ENCODE results near the gene EHHADH. TPM values are rescaled to one million over a fixed set of nuclear protein-coding genes. Genes with fewer than 3 reads are reported as not detected.
"Not testable (repeated sequence)": the region's sequence is repeated elsewhere in the genome, so short reads cannot be mapped to it uniquely, and the experiment has no call there.

EHHADH gene
- total and polyA plus RNA-seq, 8 donors: 2.6 to 10.4 (median 6.8) TPM

DNA sequence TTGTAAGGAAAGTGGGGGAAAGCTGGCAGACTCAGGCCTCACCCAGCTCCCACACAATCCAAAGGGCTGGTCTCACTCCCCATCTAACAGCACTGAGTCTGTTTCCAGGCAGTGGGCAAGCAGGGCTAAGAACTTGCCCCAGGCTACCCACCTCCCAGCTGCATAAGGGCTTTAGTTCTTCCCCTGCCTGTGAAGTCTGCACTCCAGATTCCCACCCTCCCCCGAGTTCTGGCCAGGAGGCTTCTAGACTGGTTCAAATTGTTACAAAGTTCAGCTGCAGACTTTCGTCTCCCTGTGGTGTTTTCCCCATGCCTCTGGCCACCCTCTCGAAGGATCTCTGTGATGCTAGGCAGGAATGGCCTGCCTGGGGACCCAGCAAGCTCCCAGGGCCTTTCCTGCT, 11.2 kb downstream of the EHHADH start:
- TF ChIP-seq CTCF (IDR thresholded peaks at IDR 0.05): no peak
- DNase-seq (no peak), ATAC-seq (no peak), FAIRE-seq (no peak)
- H3K36me3 ChIP-seq: no peaks in the 10 kb centered on the region
- intact Hi-C loops (cut with DNase I): no loop called here
- no peak overlapping the region for H3K4me3 ChIP-seq
- 93 to 98% methylated on average over 3 of the region's 3 CpGs for WGBS, 2 donors
- no peak overlapping the region for H3K27ac ChIP-seq
- H3K9me3 ChIP-seq: no peaks in the 10 kb centered on the region
- no peaks in the 10 kb centered on the region for H3K4me1 ChIP-seq
- no peaks in the 10 kb centered on the region for H3K27me3 ChIP-seq

DNA sequence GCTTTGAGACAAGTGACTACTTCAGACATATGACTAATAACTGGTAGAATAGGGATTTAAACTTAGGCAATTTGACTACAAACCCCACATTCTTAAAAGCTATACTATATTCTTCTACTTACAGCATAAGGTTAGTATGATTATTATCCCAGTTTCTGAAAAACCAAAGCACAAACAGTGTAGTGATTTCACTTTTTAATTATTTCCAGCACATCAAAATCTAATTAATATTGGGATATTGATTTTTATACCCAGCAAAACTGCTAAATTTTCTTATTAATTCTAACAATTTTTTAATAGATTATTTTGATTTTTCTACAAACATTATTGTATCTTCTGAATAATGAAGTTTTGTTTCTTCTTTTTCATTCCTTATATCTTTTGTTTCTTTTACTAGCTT, 16.9 kb downstream of the EHHADH start:
- Histone ChIP-seq H3K4me1 (no peaks in the 10 kb centered on the region), H3K4me3 (no peak overlapping the region), H3K27ac (no peak overlapping the region), H3K27me3 (no peaks in the 10 kb centered on the region), H3K36me3 (no peaks in the 10 kb centered on the region), H3K9me3 (no peaks in the 10 kb centered on the region)
- no peak for FAIRE-seq
- DNase-seq: no peak
- TF ChIP-seq CTCF (IDR thresholded peaks at IDR 0.05): no peak
- no peak for ATAC-seq
- intact Hi-C loops (cut with DNase I): no loop called here

DNA sequence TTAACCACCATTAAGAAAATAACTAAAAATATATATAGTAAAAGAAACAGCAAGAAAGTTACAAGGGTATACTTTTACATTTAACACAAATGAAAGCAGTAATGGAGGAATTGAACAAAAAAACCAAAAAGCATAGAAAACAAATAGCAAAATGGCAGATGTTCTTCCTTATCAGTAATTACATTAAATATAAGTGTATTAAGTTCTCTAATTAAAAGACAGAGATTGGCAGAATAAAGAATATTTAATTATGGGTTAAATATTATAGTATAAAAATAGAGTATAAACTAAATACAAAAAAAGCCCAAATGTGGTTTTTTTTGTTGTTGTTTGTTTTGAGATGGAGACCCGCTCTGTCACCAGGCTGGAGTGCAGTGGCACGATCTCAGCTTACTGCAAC, 20.5 kb downstream of the EHHADH start:
- no peak for DNase-seq

DNA sequence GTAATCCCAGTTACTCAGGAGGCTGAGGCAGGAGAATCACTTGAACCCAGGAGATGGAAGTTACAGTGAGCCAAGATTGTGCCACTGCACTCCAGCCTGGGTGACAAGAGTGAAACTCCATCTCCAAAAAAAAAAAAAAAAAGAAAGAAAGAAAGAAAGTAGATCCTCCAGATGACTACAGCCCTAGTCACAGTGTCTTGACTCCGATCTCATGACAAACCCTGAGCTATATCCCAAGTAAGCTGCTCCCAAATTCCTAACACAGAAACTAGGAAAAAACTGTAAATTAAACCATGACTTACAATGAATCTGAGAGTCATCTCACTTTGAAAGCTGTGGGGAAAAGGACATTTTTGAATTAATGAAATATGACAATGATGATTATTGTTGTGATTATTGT, 27.3 kb downstream of the EHHADH start:
- DNase-seq; H3K27me3 ChIP-seq; intact Hi-C loops (cut with DNase I); H3K27ac ChIP-seq; H3K36me3 ChIP-seq; H3K9me3 ChIP-seq; FAIRE-seq; H3K4me3 ChIP-seq; ATAC-seq; H3K4me1 ChIP-seq: not testable (repeated sequence)
- 93 to 97% methylated on average over 1 of the region's 1 CpG for WGBS, 2 donors

More for the DNA sequence above, 20.5 kb downstream of the EHHADH start:
- 94 to 100% methylated on average over 2 of the region's 2 CpGs for WGBS, 2 donors
- FAIRE-seq: no peak
- no peak for ATAC-seq
- no peak overlapping the region for H3K4me3 ChIP-seq
- H3K27ac ChIP-seq: no peak overlapping the region
- H3K36me3 ChIP-seq: no peaks in the 10 kb centered on the region
- no peaks in the 10 kb centered on the region for H3K4me1 ChIP-seq
- H3K9me3 ChIP-seq: no peaks in the 10 kb centered on the region
- no peaks in the 10 kb centered on the region for H3K27me3 ChIP-seq
- intact Hi-C loops (cut with DNase I): no loop called here
- no peak for TF ChIP-seq CTCF (IDR thresholded peaks at IDR 0.05)

GRCh38 chr3:185225523-185225922, 28.3 kb downstream of the EHHADH start:
- intact Hi-C loops (cut with DNase I): no loop called here
- no peaks in the 10 kb centered on the region for H3K4me1 ChIP-seq
- H3K9me3 ChIP-seq: no peaks in the 10 kb centered on the region
- FAIRE-seq (no peak), ATAC-seq (no peak), DNase-seq (no peak)
- H3K4me3 ChIP-seq: no peak overlapping the region
- no peaks in the 10 kb centered on the region for H3K36me3 ChIP-seq
- no peak overlapping the region for H3K27ac ChIP-seq
- H3K27me3 ChIP-seq: no peaks in the 10 kb centered on the region
- TF ChIP-seq CTCF (IDR thresholded peaks at IDR 0.05): no peak

DNA sequence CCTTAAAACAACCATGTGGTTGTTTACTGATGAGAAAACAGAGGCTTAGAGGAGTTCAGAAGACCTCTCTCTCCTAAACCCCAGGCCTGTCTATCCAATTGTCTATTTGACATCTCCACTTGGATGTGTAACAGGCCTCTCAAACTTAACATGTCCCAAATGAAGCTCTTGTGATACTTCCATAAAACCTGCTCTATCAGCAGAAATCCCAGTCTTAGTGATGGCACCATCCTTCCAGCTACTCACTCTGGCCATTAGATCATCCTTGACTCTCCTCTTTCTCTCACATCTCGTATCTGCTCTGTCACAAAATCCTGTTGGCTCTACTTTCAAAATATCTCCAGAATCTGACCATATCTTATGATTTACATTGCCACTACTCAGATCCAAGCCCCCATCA, 28.8 kb downstream of the EHHADH start:
- H3K4me3 ChIP-seq: no peak overlapping the region
- H3K27ac ChIP-seq: no peak overlapping the region
- FAIRE-seq (no peak), ATAC-seq (no peak), DNase-seq (no peak)
- H3K9me3 ChIP-seq: no peaks in the 10 kb centered on the region
- TF ChIP-seq CTCF (IDR thresholded peaks at IDR 0.05): no peak
- H3K4me1 ChIP-seq: no peaks in the 10 kb centered on the region
- no peaks in the 10 kb centered on the region for H3K27me3 ChIP-seq
- no peaks in the 10 kb centered on the region for H3K36me3 ChIP-seq
- intact Hi-C loops (cut with DNase I): no loop called here
- WGBS, 2 donors: 84 to 99% methylated on average over 1 of the region's 1 CpG
